Stimulated activated naive CD4-positive, alpha-beta T cell (primary cell): Measurements from ENCODE around the gene UNKL.

Experiments used
- DNase-seq, 6 experiments: peaks; one replicate each; lab custom pipeline; 2025; lab: John Stamatoyannopoulos, UW

Gene UNKL

DNA sequence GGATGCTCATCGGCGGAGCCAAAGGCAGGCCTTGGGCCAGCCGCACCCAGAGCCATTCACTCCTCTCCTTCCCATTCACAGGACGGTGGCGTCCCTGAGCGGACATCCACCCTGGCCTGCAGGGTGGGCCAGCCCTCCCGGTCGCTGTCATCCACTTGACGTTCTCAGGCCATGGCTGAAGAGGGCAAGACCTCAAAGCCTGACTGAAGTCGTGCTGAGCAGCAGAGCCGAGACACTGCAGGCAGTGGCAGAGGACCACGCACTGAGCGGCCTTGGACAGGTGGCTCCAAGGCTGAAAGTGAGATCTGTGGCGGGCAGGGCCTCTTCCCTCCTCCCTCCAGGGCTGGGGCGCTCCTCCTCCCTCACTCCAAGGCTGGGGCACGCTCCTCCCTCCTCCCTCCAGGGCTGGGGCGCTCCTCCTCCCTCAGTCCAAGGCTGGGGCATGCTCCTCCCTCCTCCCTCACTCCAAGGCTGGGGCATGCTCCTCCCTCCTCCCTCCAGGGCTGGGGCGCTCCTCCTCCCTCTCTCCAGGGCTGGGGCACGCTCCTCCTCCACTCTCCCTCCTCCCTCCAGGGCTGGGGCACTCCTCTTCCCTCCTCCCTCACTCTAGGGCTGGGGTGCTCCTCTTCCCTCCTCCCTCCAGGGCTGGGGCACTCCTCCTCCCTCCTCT lies 38.6 kb downstream of the UNKL start:
- DNase-seq = no peak

DNA sequence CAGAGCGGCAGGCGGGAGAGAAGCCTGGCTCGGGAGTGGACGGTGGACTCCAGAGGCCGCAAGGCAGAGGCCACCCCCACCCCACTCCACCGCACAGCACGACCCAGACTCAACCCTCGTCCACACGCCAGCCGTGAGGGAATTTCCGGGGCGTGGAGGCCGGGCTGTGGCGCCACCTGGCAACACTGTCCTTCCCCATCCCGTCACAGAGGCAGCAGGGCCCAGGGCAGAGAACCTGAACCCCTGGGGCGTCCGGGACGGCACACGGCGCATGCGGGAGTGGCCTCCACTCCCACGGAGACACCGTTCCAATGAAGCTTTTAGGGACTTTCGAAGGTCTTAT lies 39.2 kb downstream of the UNKL start:
- DNase-seq = no peak

DNA sequence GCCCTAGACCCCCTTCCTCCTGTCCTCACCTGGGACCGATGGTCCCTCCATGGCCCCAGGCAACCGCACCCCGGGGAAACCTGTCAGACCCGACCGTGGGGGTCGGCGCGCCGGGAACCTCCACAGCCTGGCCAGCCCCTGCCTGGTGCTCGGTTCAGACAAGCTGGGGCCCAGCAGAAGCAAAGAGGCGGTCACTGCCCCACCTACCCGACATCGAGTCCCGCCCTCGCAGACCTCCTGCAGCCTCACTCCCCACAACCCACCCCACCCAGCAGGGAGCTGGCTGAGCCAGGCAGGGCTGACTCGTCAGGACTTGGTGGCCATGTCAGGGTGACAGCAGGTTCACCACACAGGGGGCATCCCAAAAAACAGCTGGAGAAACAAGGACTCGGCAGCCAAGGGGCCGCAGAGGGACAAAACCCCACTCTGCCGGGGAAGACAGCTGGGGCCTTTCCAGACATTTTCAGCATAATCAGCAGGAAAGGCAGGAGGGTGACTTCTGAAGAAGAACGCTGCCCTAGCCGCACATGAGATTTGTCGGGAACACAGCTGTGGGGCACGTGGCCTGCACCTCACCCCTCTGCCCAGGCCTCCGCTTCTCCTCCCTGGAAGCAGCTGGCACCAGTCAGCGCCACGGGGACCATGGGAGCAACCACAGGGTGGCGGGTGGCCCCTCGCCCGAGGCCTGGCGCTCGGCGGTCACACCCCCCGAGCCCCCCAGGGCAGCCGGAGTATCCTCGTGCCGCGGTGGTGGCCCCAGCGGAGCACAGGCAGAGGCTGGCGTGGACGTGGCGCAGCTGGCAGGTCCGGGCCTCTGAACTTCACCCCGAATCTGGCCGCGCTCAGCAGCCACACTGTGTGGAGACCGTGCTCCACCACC lies 39.8 kb downstream of the UNKL start:
- no peak for DNase-seq

DNA sequence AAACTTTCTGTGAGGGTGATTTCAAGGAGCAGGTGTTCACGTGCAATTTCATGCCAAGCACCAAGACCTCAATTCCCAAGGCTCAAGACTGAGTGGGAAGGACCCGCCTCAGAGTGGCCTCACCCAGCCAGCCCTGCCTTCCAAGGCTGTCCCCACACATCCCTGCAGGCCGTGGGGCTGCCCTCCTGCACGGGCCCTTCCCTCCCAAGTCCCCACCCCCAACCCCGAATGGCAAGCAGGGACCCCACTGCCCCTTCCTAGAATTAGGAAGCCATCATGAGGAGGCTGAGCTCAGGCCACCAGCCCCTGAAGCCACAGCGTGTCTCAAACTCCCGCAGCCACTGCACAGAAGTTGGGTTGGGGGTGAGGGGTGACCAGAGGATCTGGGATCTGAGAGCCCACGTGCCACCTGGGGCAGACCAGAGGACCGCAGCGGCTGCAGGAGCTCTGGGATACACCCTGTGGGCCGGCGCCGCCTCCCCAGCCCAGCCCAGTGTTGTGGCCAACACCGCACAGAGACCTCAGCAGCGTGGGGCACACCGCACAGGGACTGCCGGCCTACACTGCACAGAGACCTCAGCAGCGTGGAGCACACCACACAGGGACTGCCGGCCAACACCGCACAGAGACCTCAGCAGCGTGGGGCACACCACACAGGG lies 42.1 kb downstream of the UNKL start:
- DNase-seq = no peak

DNA sequence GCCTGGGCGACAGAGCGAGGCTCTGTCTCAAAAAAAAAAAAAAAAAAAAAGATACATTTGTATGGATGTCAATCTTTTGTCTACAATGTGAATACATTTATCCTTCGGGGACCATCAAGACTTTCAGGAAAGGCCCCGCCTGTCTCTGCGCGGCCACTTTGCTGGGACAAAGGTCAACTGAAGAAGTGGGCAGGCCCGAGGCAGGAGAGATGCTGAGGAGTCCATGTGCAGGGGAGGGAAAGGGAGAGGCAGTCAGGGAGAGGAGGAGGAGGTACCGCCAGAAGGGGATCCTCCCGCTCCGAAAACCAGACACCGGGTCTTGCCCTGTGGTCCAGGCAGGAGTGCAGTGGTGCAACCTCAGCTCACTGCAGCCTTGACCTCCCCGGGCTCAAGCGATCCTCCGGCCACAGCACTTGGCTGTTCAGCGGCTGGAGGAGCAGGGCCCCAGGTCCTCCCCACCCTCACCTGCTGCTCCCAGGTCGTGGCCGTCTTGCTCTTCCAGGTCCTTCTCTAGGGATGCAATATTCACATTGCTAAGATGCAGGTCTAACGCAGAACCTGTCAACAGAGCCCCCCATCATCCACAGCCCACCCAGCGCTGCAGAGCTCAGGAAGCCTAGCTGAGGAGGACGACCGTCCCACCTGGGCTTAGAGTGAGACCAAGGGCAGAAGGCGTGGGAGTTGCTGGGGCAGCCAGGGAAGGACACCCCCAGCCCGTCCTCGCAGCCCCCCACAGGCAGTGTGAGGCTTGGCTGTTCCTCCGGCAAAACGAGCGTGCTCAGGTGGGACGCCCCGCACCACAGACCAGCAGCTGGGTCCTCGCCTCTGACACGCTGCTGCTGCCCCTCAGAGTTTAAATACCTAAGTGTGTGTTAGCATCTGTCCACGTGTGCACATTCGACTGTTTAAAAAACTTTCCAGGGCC lies 43.2 kb downstream of the UNKL start:
- DNase-seq = no peak

DNA sequence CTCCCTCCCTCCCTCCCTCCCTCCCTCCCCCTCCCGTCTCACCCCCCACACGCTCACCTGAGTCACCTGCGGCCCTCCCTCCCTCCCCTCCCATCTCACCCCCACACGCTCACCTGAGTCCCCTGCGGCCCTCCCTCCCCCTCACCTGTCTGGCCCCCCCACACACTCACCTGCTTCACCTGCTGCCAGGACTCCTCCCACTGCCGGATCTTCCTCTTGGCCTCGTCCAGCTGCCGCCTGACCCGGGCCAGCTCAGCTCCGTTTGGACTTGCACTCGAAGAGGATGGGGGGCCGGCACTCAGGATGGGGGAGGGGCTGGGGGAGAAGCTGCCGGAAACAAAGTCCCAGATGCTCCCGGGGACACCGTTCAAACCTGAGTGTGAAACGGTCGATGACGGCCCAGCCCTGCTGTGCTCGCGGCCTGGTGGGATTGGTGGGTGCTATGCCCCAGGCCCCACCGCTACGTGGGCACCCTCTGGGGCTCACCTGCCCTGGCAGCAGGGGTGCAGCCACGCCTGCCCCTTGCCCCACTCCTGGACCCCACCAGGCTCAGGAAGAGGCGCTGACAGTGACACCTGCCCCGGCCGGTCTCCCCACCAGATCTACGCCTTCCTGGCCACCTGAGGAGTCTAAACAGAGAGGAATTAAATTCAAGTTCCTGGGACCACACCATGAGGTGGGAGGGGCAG lies 46.9 kb downstream of the UNKL start:
- no peak for DNase-seq

DNA sequence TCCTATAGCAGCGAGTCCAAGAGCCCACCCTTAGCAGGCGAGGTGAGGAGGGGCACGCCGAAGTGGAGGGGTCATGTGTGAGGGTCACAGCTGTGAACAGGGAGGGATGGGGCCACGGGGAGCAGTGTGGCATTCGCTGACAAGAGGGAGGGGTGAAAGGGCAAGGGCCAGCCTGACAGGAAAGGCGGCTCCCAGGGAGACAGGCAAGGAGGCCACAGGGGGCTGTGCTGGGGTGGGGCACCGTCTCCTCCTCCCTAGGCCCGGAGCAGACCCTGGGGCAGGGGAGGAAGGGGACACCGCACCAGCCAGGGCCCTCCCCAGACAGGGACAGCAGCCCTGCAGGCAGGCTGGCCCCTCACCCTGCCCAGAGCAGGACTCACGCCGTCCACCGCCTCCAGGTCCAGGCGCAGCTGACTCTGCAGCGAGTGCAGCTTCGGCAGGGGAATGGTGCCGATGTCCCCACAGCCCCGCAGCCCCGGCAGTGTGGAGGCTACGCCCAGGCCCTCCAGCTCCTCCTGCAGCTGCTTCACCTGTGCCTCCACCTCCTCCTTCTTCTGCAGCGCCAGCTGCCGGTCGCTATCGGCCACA lies 47.7 kb downstream of the UNKL start:
- DNase-seq = no peak

DNA sequence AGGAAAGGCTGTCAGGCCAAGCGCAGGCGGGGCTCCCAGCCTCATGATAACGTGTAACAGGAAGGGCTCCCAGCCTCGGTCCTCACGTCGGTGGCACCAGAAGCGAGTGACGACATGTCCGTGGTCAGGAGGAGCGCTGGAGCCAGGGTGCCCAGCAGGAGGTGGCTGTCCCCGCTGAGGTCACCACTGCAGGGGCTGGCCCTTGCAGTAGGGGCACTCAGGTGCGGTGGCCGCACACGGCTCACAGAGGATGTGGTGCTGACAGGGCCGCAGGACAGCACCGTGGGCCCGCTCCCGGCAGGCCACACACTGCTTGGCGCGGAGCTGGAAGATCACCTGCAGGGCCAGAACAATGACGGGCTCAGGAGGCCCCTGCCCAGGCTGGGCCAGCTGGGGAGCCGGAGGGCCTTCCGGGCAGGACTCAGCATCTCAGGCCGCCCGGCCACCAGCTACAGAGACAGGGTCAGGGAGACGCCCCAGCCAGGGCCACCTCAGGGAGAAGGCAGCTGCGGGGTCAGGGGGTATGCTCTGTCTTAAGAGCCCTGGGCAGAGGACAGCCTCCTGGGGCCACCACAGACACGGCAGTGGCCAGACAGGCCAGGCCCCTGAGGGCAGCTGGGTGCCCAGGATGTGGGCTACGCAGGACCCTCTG lies 48.3 kb downstream of the UNKL start:
- DNase-seq = no peak

DNA sequence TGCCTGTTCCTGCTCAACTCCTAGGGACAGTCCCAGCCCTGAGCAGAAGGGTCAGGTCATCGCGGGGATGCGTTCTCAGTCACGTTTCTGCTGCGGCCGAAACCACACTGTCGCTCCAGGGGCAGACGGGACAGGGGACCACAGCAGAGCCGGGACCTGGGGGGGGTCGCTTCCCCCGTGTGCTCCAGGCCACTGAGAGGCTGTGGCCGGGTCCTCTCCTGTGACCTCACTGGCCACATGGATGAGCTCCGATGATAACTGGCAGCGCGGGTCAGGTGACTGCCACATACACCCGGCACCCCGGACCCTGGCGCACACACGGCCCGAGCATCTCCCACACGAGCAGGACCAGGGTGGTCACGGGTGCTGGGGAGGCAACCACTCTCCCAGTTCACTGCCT lies 50.0 kb downstream of the UNKL start:
- no peak for DNase-seq

DNA sequence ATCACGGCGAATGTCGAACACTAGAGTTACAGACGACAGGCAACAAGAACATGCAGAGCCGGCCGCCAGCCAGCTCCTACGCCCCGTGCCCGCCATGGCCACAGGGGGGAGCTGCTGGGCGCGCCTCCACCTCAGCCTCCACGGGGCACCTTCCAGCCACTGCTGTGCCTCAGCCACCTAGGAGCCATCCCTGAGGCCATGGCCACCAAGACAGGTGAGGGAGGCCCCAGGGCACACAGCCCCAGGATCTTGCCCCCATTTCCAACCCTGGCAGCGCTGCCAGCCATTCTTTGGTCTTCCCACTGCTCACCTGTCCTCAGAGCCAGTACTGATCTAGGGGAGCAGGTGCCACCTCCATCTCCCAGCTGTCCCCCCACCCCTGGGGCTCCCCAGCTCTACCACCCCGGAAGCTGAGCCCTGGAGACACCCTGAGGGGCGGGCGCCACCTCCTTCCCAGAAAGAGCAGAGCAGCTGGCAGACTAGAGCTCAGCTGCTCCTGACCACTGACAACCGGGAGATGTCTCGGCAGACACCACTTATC lies 50.9 kb downstream of the UNKL start:
- peak; percentile 46 to 75 (median 54) for DNase-seq

DNA sequence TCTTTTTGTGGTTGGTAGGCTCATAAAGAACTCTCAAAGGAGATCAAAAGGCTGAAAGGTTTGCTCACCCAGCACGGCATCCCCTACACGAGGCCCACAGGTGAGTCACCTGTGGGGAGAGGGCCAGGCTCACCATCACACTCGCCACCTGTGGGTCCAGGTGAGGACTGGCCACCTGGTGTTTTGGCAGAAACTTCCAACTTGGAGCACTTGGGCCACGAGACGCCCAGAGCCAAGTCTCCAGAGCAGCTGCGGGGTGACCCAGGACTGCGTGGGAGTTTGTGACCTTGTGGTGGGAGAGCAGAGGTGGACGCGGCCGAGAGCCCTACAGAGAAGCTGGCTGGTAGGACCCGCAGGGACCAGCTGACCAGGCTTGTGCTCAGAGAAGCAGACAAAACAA lies 51.7 kb downstream of the UNKL start:
- DNase-seq = no peak

DNA sequence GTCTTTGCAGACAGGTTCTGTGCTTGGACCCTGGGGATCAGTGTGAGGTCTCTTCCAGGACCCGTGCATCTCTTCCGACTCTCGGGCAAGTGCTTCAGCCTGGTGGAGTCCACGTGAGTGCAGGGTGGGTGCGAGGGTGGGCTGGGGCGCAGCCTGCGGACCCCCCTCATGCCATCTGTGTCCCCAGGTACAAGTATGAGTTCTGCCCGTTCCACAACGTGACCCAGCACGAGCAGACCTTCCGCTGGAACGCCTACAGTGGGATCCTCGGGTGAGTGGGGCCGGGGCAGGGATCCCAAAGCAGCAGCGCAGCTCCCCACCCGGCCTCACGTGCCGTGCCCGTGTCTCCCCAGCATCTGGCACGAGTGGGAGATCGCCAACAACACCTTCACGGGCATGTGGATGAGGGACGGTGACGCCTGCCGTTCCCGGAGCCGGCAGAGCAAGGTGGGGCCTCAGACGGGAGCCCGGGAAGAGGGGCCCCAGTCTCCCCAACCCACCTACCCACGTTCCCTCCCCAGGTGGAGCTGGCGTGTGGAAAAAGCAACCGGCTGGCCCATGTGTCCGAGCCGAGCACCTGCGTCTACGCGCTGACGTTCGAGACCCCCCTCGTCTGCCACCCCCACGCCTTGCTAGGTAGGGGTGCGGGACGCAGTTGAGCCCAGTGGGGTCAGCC lies 52.7 kb downstream of the UNKL start:
- DNase-seq = no peak

DNA sequence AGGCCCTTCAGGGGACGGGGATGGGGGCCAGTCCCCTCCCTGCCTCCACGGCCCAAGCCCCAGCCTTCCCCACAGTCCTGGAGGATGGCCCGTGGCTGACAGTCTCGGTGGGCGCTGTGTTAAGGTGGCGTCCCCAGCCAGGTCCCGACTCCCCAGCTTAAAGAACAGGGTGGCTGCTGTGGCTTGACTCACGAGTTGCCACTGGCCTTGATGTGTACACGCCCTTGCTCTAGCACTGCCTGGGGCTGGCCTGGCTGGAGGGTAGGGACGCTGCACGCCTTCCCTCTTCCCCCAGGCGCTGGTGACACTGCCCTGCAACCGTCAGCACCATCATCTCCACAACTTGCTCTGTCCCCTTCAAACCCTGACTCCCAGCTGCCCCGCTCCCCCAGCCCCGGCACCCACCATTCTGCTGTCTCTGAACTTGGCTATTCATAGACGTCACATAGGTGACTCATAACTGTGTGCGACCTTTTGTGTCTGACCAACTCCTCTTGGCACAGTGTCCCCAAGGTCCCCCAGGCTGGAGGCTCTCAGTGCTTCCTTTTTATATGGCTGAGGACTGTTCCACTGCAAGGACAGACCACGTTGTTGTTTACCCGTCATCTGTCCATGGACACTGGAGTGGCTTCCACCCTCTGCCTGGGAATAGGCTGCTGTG lies 56.5 kb downstream of the UNKL start:
- no peak for DNase-seq

DNA sequence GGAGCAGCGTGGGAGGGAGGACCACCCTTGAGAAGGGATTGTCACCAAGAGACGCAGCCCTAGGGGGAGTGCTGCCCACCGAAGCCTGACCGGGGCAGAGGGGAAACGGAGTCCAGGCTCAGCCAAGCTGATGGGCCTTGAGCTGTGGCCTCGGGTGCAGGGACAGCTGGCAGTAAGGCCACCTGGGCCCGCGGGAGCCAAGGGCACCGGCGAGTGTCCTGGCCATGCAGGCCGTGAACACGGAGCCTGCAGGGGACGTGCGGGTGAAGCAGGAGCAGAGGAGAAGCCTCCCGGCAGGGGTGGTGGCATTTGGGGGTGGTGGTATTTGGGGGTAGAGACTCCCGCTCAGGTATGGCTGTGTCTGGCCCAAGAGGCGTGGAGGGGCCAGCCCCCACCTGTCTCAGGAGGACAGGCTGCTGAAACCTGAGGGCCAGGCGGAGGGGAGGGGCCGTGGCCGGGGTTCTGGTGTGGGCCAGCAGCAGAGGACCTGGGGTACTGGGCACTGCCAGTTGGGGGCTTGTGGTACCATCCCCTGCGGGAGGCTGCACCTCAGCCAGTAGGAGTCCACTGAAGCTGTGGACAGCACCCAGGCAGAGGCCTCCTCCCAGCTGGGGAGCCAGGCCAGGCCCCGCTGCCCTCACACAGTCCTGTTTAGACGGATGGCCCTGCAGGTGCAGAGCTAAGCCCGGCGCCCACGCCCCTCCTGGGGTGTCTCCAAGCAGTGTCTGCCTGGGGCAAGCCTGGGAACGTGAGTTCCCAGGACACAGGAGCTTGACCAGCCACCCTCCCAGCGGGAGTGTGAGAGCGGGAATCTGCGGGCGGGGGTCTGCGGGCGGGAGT lies 58.2 kb downstream of the UNKL start:
- DNase-seq = no peak

DNA sequence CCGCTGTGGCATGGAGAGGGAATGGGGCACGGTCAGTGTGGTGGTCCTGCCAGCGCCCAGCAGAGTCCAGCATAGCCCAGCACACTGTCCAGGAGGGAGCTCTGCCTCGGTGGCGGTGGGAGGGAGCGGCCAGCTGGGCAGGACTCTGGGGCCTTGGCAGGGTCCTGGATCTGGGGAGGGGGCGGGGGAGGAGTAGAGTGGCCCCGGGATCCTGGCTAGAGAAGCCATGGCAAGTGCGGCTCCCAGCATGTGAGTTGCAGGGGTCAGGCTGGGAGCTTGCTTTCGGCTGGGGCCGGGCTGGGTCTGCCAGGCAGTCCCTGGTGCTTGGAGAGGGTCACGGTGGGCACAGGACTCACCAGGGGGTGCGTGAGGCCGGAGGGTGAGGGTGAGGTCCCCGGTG lies 58.9 kb downstream of the UNKL start:
- no peak for DNase-seq

DNA sequence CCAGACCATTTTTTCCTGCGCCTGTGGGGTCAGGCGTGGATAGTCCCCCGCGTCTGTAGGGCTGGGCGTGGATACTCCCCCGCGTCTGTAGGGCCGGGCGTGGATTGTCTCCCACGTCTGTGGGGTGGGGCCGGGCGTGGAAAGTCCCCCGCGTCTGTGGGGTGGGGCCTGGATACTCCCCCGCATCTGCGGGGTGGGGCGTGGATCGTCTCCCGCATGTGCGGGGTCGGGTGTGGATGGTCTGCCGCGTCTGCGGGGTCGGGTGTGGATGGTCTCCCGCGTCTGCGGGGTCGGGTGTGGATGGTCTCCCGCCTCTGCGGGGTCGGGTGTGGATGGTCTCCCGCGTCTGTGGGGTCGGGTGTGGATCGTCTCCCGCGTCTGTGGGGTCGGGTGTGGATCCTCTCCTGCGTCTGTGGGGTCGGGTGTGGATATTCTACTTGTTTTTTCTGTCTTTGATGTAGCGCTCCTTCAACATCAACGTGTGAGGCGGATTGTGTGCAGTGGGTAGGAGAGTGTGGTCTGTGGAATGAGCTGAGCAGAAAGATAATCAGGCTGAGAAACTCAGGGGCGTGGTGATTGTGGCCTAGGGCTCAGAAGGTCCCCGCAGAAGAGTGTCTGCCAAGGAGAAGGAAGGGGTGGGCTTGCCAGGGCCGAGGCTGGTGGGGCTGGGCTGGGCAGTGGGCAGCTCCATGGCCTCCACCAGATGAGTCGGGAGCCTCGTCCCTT lies 59.5 kb downstream of the UNKL start:
- DNase-seq = no peak

DNA sequence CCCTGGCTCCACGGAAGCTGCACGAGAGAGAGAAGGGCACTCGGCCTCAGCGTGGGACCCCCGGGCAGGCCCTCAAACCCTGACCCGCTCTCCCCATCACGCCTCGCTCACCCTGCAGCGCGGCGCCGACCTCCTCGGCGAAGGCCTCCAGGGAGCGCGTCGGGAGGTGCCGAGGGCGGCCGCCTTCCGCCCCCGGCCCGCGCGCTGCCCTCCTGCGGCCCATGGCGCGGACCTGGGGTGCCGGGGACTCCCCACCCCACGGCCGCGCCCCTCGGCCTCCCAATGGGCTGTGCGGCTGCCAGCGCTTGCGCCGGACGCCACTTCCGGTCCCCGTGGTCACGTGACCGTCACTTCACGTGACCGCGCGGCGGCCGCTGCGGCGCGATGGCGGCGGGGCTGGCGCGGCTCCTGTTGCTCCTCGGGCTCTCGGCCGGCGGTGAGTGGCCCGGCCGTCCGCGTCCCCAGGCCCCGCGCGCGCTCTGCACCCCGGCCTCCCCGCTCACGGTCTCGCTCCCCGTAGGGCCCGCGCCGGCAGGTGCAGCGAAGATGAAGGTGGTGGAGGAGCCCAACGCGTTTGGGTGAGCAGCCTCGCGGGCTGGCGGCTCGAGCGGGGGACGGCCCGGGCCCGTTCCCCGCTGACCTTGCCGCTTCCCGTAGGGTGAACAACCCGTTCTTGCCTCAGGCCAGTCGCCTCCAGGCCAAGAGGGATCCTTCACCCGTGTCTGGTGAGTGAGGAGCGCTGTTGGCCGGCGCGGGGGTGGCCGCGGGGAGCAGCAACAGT lies 62.7 kb downstream of the UNKL start, which contains the start of the genes GNPTG and TSR3:
Gene GNPTG (plus strand): TSS at position 350 of the 781 bp plus-strand sequence. CDS start 35 bp downstream, at position 385.
Gene TSR3 (minus strand): TSS at position 297 of the 781 bp plus-strand sequence. CDS start 74 bp downstream, at position 223.
- DNase-seq = peak; percentile 64 to 86 (median 78)
